Measurements from ENCODE around the gene ADARB1.

DNA sequence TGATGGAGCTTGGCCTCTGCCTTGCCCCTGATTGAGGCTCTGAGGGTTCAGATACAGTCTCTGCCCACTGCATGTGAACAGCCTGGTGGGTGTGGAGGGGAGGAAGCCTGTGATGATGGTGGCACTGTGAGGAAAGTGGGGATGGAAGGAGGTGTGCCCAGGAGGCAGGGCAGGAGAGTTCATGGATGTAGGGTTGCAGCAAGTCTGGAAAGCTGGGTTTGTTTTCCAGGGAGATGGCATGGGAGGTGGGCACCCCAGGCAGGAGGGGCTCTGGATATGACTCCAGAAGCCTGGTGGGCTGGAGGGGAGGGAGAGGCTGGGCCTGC is 63.2 kb downstream of the ADARB1 start:
- TF ChIP-seq ISL1 (CRISPR knock-in tag; IDR thresholded peaks at IDR 0.05) (no peak), ZFP30 (CRISPR knock-in tag; IDR thresholded peaks at IDR 0.05) (no peak), TOX (CRISPR knock-in tag; IDR thresholded peaks at IDR 0.05; ENCODE audit: borderline replicate concordance) (no peak), OSR1 (CRISPR knock-in tag; IDR thresholded peaks at IDR 0.05) (no peak), ZFP3 (CRISPR knock-in tag; IDR thresholded peaks at IDR 0.05) (no peak), ZNF8 (CRISPR knock-in tag; IDR thresholded peaks at IDR 0.05) (no peak), CSDC2 (CRISPR knock-in tag; IDR thresholded peaks at IDR 0.05) (no peak), TCF4 (CRISPR knock-in tag; IDR thresholded peaks at IDR 0.05; ENCODE audit: borderline replicate concordance) (no peak), ARNTL (CRISPR knock-in tag; IDR thresholded peaks at IDR 0.05; ENCODE audit: borderline replicate concordance, low read depth) (no peak)
- TF ChIP-seq, protein P1, sequence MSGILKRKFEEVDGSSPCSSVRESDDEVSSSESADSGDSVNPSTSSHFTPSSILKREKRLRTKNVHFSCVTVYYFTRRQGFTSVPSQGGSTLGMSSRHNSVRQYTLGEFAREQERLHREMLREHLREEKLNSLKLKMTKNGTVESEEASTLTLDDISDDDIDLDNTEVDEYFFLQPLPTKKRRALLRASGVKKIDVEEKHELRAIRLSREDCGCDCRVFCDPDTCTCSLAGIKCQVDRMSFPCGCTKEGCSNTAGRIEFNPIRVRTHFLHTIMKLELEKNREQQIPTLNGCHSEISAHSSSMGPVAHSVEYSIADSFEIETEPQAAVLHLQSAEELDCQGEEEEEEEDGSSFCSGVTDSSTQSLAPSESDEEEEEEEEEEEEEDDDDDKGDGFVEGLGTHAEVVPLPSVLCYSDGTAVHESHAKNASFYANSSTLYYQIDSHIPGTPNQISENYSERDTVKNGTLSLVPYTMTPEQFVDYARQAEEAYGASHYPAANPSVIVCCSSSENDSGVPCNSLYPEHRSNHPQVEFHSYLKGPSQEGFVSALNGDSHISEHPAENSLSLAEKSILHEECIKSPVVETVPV (CRISPR knock-in tag; IDR thresholded peaks at IDR 0.05) = no peak
- TF ChIP-seq, protein P2, sequence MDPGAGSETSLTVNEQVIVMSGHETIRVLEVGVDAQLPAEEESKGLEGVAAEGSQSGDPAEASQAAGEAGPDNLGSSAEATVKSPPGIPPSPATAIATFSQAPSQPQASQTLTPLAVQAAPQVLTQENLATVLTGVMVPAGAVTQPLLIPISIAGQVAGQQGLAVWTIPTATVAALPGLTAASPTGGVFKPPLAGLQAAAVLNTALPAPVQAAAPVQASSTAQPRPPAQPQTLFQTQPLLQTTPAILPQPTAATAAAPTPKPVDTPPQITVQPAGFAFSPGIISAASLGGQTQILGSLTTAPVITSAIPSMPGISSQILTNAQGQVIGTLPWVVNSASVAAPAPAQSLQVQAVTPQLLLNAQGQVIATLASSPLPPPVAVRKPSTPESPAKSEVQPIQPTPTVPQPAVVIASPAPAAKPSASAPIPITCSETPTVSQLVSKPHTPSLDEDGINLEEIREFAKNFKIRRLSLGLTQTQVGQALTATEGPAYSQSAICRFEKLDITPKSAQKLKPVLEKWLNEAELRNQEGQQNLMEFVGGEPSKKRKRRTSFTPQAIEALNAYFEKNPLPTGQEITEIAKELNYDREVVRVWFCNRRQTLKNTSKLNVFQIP (CRISPR knock-in tag; IDR thresholded peaks at IDR 0.05; ENCODE audit: borderline replicate concordance, low read depth) = no peak
- TF ChIP-seq, protein P3, sequence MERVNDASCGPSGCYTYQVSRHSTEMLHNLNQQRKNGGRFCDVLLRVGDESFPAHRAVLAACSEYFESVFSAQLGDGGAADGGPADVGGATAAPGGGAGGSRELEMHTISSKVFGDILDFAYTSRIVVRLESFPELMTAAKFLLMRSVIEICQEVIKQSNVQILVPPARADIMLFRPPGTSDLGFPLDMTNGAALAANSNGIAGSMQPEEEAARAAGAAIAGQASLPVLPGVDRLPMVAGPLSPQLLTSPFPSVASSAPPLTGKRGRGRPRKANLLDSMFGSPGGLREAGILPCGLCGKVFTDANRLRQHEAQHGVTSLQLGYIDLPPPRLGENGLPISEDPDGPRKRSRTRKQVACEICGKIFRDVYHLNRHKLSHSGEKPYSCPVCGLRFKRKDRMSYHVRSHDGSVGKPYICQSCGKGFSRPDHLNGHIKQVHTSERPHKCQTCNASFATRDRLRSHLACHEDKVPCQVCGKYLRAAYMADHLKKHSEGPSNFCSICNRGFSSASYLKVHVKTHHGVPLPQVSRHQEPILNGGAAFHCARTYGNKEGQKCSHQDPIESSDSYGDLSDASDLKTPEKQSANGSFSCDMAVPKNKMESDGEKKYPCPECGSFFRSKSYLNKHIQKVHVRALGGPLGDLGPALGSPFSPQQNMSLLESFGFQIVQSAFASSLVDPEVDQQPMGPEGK (CRISPR knock-in tag; IDR thresholded peaks at IDR 0.05; ENCODE audit: borderline replicate concordance) = no peak
- TF ChIP-seq, protein P4, sequence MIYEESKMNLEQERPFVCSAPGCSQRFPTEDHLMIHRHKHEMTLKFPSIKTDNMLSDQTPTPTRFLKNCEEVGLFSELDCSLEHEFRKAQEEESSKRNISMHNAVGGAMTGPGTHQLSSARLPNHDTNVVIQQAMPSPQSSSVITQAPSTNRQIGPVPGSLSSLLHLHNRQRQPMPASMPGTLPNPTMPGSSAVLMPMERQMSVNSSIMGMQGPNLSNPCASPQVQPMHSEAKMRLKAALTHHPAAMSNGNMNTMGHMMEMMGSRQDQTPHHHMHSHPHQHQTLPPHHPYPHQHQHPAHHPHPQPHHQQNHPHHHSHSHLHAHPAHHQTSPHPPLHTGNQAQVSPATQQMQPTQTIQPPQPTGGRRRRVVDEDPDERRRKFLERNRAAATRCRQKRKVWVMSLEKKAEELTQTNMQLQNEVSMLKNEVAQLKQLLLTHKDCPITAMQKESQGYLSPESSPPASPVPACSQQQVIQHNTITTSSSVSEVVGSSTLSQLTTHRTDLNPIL (CRISPR knock-in tag; IDR thresholded peaks at IDR 0.05; ENCODE audit: low read depth) = no peak
